NT2/D1 (cell line): ENCODE measurements around the gene FBP2.

Experiments
- SUZ12 ChIP-seq: IDR thresholded peaks from 2 replicates; pipeline ENCODE4 v1.6.1; 2011; ENCODE audit not compliant: insufficient read length, insufficient read depth; ENCODE audit errors: extremely low read depth
- YY1 ChIP-seq: IDR thresholded peaks from 2 replicates; pipeline ENCODE4 v1.6.1; 2011; ENCODE audit not compliant: insufficient read length, insufficient read depth
- ZNF274 ChIP-seq: IDR thresholded peaks from 2 replicates; pipeline ENCODE4 v1.6.1; 2011; ENCODE audit warnings: mild to moderate bottlenecking, low read depth, low read length

DNA sequence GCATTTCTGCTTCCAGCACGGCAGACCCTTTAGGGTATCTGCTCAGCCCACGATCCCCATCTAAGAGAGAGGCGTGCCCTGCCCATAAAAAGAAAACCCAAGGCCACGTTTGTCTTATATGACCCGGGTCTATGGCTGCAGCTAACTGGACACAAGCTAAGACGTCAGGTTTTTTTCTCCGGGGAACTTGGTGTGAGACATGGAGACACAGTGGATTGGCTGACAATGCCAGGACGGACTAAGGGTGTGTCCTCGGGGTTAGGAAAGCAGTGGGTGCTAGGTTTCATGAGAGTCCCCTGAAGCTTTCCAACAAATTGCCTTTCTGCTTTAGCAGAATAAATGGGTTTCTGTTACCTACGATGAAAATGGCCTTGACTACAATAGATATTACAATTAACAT is 7.1 kb upstream of the FBP2 start:
- TF ChIP-seq YY1: no peak
- TF ChIP-seq ZNF274: no peak
- no peak for TF ChIP-seq SUZ12
